Fibroblast of skin of back (primary cell): ENCODE results near the gene TMEM131L.

Source experiments
- DNase-seq: peaks from one replicate; pipeline ENCODE4 v3.0.0-alpha.2; 2013

TMEM131L gene

DNA sequence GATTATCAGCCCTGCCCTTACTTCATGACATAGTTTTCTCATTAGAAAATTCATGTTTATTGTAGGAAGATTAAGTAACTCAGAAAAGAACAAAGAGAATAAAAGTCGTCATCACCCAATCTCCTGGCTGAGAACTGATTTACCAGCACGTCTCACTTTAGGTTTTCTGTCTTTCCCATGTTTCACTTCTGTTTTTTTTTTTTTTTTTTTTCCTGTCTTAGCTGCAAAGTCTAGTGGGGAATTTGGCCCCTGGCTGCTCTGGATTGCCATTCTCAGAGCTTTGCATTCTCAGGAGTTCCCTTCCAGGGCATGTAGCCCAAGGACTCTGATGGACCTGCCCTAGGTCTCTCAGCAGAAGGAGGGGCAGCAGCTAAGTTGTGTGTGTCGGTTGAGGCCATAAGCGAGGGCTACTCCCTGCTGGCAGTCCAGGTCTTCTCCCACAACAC lies 57.8 kb downstream of the TMEM131L start:
- no peak for DNase-seq

GRCh38 chr4:153524682-153525081 lies 58.5 kb downstream of the TMEM131L start:
- DNase-seq = no peak

- no peak for DNase-seq
These were observed 61.5 kb downstream of the TMEM131L start for GRCh38 chr4:153527690-153528089.

DNA sequence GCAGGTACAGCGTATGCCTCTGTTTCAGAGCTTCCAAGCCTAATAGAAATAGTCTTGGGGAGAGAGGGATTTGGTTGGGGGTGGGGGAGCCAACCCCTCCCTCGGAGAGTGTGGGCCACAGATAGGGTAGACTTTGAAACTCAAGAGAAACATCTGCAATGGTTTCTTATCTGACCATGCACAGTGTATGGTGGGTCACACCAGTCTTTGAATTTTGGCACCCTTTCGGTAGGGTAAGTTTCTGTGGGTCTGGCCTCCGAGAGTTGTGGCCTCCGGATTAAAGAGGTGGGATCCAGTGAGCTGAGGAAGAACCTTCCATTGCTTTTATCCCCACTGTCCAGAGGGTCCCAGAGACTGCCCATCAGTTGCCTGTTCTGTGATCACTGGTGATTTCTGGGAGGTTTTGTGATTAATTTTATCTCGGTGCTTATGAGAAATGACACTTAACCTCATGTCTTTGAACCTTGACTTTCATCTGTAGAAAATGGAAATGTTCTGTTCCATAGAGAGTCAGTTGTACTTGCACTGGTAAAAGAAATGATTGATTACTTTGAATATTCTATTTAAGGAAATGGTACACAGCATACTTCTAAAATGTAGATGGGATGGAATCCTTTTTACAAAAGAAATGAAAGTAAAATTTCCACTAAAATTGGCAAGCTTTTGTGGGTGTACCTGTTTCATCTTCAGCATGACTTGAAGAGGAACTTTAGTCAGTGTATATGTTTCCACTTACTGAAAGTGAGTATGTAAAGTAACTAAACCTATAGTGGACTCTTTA lies 62.7 kb downstream of the TMEM131L start:
- no peak for DNase-seq

GRCh38 chr4:153529646-153530045 lies 63.5 kb downstream of the TMEM131L start:
- DNase-seq = no peak

GRCh38 chr4:153530284-153530999 lies 64.3 kb downstream of the TMEM131L start:
- no peak for DNase-seq

DNA sequence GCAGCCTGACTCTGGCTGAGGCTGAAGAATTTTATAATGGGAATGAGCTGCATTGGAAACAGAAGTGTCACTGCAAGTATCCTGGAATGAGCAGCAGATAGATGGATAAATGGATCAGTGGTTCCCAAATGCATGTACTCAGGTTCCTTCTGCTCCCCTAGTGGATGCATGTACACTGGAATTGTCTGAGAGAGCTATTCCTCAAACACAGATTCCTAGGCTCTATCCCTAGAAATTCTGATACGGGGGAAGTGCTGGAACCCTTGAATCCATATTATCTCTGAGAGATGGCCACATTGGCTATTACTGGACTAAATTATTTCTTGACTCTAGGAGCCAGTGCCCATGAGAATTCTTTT lies 64.8 kb downstream of the TMEM131L start:
- DNase-seq = no peak

GRCh38 chr4:153531976-153532626 lies 65.9 kb downstream of the TMEM131L start:
- DNase-seq = no peak

DNA sequence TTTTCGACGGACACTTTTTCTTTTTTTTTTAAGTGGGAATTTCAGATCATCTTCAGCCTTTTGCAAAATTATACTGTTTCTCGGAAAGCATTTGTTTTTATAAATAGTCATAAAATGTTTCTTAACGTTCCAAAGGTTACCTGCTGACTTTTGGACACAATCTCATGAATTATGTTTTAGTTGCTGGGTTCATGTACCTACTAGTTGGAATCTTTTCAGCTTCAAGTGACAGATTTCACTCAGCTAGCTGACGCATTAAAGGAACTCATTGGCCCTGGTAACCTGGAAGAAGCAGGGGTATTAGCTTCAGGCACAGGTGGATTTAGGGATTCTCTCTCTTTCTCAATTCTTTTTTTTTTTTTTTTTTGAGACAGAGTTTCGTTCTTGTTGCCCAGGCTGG lies 66.5 kb downstream of the TMEM131L start:
- DNase-seq = no peak

DNA sequence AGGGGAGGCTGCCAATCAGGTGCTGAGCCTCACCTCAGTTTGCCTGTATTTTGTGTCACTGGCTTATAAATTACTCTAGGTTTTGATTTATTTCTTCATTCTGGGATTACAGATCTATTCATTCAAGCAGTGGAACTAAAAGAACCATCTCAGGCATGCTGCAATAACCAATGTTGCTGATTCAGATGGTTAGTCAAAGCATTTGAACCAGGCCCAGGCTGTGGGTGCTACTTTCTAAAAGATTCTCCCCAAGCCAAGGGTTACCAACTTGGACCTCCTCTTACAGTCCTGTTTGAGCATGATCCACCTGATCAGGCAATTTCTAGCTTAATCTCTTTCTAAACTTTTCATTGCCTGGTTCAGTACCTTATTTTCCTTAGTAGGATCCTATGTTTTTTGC lies 67.2 kb downstream of the TMEM131L start:
- no peak for DNase-seq

DNA sequence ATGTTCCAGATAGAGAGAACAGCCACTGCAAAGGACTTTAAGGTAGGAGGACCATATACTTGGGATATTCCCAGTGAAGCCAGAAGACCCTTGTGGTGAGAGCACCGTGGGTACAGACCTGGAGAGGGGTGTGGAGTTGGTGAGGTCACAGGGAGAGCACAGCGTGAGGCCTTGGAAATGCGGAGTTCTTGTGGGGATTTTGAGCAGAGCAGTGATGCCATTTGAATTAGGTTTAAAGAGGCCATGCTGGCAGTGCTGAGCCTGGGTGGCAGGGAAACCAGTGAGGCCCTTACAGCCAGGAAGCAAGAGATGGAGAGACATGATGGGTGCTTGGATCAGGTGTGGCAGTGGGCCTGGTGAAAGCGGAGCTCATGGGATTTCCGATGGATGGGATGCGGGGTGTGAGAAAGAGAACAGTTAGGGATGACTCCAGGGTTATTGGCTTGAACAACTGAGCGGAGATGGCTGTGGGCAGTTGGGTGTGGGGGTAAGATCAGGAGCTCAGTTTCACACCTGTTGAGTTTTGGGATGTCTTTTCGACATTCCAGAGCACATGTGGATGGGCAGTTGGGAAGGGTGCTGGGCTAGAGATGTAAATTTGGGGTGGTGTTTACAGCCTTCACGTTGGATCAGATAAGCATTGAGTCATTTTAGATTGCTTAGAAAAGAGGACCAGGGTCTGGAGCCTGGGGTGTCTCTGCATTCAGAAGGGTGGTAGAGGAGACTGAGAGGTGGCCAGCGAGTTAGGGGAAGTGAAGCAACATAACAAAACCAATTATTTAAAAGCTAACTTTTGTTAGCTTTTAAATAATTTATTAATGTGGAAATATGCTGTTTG lies 68.9 kb downstream of the TMEM131L start:
- no peak for DNase-seq

DNA sequence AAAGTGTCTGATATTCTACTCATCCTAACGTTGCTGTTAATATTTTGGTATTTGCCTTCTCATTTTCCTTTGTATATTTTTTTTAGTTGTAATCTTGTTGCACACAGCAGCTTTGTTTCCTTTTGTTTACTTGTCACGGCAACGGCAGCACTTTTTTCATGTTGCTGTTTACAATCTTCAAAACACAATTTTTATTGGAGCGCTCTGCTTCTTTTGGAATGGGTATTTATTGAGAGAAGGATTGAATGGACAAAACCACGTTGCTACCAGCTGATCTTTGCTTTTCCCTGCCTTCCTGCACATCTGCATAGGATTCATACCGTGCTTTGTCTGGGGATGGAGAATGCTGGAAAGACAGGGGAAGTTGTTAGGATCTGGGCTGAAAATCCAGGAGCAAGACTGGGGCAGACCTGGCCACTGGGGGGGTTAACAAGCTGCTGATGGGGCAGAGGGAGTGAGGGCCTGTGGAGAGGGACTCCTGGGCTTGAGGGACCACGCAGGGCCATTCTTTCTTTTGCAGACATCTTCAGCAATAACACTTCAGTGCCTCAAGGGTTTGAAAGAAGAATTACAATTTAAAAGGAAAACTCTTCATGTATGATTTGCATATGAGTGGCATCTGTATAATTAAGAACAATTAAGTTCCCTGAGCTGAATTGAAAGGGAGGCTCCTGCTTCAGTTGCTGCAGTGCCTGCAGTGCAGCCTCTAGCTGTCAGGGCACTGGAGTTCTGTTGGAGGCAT lies 69.8 kb downstream of the TMEM131L start:
- no peak for DNase-seq

- DNase-seq = no peak
These were observed 71.4 kb downstream of the TMEM131L start for GRCh38 chr4:153537493-153537960.

DNA sequence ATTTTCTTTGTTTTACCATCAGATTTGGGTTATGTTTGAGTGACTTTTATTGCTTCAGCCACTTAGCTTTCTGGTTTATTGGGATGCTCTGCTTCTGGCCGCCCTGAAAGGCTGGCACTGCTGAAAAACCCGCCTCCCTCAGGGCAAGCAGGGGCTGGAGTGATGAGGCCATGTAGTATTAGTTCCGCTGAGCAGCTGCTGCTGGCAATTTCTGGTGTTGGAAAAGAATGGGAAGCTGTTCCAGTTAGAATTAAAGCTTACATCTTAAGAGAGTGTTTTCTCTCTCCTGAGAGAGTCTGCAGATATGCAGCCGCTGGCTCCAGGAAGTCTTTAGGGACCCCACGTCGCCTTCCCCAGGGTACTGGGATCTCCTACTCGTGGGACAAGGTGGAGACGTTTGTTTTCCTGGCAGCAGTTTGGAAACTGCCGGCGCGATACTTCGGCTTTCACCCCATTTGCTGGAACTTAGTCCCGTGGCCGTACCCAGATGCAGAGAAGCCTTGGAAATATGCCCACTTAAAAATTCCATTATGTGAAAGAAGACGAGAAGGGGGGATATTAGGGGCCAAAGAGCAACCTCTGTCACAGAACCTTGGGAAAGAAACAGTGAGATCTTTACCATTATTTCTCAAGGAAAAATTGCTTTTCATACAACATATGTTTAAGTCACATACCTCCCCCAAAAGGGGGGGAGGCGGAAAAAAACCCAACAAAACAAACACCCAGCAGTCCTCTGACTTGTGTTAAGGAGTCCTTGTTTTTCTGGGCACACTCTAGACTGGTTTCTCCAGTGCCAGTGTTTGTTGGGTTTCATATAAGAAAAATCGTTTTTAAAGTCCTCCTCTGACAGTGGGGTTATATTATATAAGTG lies 72.6 kb downstream of the TMEM131L start:
- DNase-seq = peak; percentile 37

DNA sequence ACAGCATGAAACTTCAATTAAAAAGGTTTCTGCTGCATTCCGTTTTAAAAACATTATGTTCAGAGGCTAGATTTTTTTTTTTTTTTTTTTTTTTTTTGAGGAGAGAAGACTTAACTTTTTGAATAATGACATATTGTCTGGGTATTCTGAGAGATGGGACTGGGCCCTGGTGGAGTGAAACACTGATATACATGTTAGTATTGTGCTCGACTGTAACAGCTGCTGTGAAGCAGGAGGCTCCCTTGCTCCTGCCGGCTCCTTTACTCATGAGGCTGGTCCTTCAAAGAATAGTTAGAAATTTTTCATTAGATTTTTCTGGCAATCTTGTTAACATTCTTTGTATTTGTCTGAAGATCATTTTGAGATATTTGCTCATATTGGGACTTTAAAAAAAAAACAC lies 73.3 kb downstream of the TMEM131L start:
- DNase-seq = peak; percentile 25

DNA sequence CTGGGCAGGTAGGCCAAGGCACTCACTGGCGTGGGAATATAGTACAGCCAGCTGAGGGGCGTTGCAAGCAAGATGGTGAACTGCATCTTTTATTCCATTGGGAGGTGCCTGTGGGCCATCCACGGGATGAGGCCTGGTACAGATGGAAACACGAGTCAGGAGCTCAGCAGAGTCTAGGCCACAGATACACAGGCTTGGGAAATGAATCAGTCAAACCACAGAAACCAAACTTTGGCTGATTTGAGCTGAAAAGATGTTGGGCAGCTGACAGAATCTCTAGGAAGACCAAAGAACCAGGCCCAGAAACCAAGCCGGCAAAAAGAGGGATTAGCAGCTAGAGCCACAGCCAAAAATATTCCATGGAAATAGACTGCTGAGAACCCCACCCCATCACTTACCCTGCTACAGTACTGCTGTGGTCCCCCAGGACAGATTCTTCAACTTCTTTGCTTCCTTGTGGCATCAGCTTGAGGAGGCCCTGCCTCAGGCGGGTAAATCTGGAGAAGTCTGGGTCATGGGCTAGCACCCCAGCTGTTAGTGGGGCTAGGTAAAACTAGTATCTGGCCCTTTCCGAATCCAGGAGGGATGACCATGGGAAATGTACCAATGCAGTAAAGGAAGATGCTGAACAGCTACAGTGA lies 75.4 kb downstream of the TMEM131L start:
- DNase-seq = peak; percentile 96

DNA sequence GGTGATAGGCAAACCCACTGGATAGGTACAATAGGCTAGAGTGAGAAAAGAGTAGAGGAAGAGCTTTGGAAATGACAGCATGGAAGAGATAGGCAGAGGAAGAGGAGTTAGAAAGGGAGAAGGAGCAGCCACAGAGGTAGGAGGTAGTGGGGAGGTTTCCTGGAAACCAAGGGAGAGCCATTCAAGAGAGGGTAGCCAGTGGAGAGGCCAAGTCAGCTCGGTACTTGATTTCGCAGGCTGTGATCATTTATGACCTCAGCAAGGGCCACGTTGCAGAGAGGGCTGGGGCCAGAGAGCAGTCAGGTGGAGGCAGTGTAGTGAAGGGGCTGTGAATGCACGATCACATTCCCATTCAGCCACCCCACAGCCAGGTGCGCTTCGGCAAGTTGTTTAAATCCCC lies 76.0 kb downstream of the TMEM131L start:
- DNase-seq = no peak

GRCh38 chr4:153542834-153543233 lies 76.7 kb downstream of the TMEM131L start:
- no peak for DNase-seq

DNA sequence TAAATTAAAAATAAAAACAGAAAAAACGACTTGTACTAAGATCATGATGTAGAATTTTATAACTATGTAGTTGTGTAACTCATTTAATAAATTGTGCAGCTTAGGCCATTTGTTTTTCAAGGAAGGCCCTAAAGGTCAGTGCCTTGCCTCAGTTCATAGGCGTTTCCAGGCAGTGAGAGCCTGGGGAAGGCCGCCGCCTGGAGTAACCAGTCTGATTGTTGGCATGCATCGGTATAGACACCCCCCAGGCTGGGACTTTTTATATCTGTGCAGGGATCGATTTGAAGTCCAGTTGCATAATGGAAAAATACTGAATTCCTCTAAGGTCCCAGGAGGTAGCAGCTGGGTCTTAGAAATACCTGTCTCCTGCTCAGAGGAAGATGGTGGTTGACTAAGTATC lies 77.2 kb downstream of the TMEM131L start:
- DNase-seq = no peak

GRCh38 chr4:153545822-153546221 lies 79.7 kb downstream of the TMEM131L start:
- DNase-seq = no peak
